Activated T-helper 2 cell treated with anti-CD3 and anti-CD28 coated beads, Interferon-gamma antibody, Interleukin-2, Interleukin-4, amounts not matched to agents 10 μg/mL and 5 μg/mL and 100 μg/mL, durations not matched to agents 14 hours and 24 hours and 36 hours (primary cell): ENCODE data around the gene ATP1B1. TPM values are rescaled to one million over a fixed set of nuclear protein-coding genes. Genes with fewer than 3 reads are reported as not detected.

ENCODE experiments used
- DNase-seq: peaks from one replicate; pipeline ENCODE4 v3.0.0; 2021; ENCODE audit warnings: low spot score
- H3K27ac Mint-ChIP-seq: one replicate; pipeline ENCODE4 v1.8.0; 2021; ENCODE audit warnings: mixed read lengths
- H3K27me3 Mint-ChIP-seq: one replicate; pipeline ENCODE4 v1.8.0; 2021; ENCODE audit warnings: low read depth, mixed read lengths
- H3K36me3 Mint-ChIP-seq: one replicate; pipeline ENCODE4 v1.8.0; 2021; ENCODE audit warnings: low read depth, mixed read lengths
- H3K4me1 Mint-ChIP-seq: one replicate; pipeline ENCODE4 v1.8.0; 2021; ENCODE audit warnings: low read depth, mixed read lengths
- H3K4me3 Mint-ChIP-seq: one replicate; pipeline ENCODE4 v1.8.0; 2021; ENCODE audit warnings: low read depth, mild to moderate bottlenecking, moderate library complexity, mixed read lengths
- H3K9me3 Mint-ChIP-seq: one replicate; pipeline ENCODE4 v1.8.0; 2021; ENCODE audit warnings: mixed read lengths
- intact Hi-C: fragments of 100-400 bp; cut with micrococcal nuclease; formaldehyde crosslinking; loops from one replicate; pipeline ENCODE4 v1.15.1; 2023
- total RNA-seq: library from RNA; stranded (reverse); gene quantifications from 2 replicates; pipeline ENCODE4 v1.2.3, GENCODE V29; 2022

Gene ATP1B1
- total RNA-seq, 1 donor from 2014 or later, result 13.5 TPM

DNA sequence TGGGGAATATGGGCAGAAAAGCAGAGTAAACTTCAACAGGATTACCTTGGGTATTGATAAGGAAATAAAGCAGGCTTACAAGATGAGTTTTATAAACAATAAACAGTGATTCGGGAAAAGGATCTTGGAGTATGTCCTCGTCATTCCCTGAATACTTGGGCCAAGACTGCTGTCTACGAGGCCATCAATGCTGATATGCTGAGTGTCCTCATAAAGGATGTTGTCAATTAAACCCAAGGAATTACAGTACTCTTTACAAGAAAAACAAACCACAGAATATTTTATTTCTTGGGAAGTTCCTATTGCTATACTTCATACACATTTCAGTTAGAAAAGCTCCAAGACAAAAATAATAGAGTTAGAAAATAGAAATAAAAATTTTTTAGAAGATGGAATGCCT lies 34.9 kb downstream of the ATP1B1 start:
- no peak overlapping the region for H3K27ac Mint-ChIP-seq
- no peaks in the 10 kb centered on the region for H3K9me3 Mint-ChIP-seq
- no peaks in the 10 kb centered on the region for H3K27me3 Mint-ChIP-seq
- intact Hi-C loops, result no loop called here
- H3K4me1 Mint-ChIP-seq, result peaks cover 12% of the 10 kb centered on the region
- H3K36me3 Mint-ChIP-seq, result peaks cover 7% of the 10 kb centered on the region
- no peak overlapping the region for H3K4me3 Mint-ChIP-seq
- DNase-seq, result no peak

GRCh38 chr1:169142129-169142528 lies 35.6 kb downstream of the ATP1B1 start:
- Mint-ChIP-seq H3K4me3 (no peak overlapping the region), H3K27me3 (no peaks in the 10 kb centered on the region), H3K27ac (no peak overlapping the region), H3K36me3 (peaks cover 6% of the 10 kb centered on the region), H3K9me3 (no peaks in the 10 kb centered on the region), H3K4me1 (peaks cover 11% of the 10 kb centered on the region)
- intact Hi-C loops, result no loop called here
- no peak for DNase-seq

DNA sequence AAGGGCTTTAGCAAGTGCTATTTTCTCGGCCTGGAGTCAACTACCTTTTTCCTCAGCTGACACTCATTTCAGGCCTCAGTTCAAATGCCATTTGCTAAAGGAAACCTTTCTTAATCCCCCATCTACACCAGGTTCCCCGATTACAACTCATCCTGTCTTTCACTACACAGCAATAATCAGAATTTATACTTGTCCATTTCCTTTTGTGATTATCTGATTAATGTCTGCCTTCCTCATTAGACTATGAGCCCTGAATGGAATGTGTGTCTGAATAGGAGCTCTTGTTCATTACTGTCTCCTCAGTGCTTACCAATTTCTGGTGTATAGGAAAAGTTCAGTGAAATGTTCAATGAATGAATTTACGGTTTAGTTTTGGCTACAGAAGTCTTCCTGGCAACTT lies 36.9 kb downstream of the ATP1B1 start:
- no peak overlapping the region for H3K27ac Mint-ChIP-seq
- no peaks in the 10 kb centered on the region for H3K9me3 Mint-ChIP-seq
- peaks cover 10% of the 10 kb centered on the region for H3K4me1 Mint-ChIP-seq
- no peak for DNase-seq
- H3K27me3 Mint-ChIP-seq, result no peaks in the 10 kb centered on the region
- peaks cover 2% of the 10 kb centered on the region for H3K36me3 Mint-ChIP-seq
- H3K4me3 Mint-ChIP-seq, result no peak overlapping the region
- intact Hi-C loops, result no loop called here

- Mint-ChIP-seq H3K27me3 (no peaks in the 10 kb centered on the region), H3K27ac (no peak overlapping the region), H3K9me3 (no peaks in the 10 kb centered on the region), H3K4me3 (no peak overlapping the region), H3K4me1 (peaks cover 6% of the 10 kb centered on the region), H3K36me3 (peaks cover 2% of the 10 kb centered on the region)
- intact Hi-C loops, result no loop called here
- DNase-seq, result no peak
Observed at GRCh38 chr1:169143984-169144383, 37.5 kb downstream of the ATP1B1 start.

GRCh38 chr1:169144941-169145626 lies 38.6 kb downstream of the ATP1B1 start:
- H3K27ac Mint-ChIP-seq, result no peak overlapping the region
- no peaks in the 10 kb centered on the region for H3K27me3 Mint-ChIP-seq

GRCh38 chr1:169146576-169147214 lies 40.2 kb downstream of the ATP1B1 start:
- intact Hi-C loops, result no loop called here
- Mint-ChIP-seq H3K9me3 (no peaks in the 10 kb centered on the region), H3K4me1 (no peaks in the 10 kb centered on the region), H3K27me3 (no peaks in the 10 kb centered on the region), H3K4me3 (no peak overlapping the region), H3K36me3 (peaks cover 2% of the 10 kb centered on the region), H3K27ac (no peak overlapping the region)
- no peak for DNase-seq

More at GRCh38 chr1:169144941-169145626, 38.6 kb downstream of the ATP1B1 start:
- intact Hi-C loops, result no loop called here
- Mint-ChIP-seq H3K4me3 (no peak overlapping the region), H3K36me3 (peaks cover 2% of the 10 kb centered on the region), H3K4me1 (no peaks in the 10 kb centered on the region), H3K9me3 (no peaks in the 10 kb centered on the region)
- no peak for DNase-seq

- no peaks in the 10 kb centered on the region for H3K9me3 Mint-ChIP-seq
- H3K27me3 Mint-ChIP-seq, result no peaks in the 10 kb centered on the region
- H3K4me1 Mint-ChIP-seq, result no peaks in the 10 kb centered on the region
- peaks cover 2% of the 10 kb centered on the region for H3K36me3 Mint-ChIP-seq
- no peak for DNase-seq
- intact Hi-C loops, result no loop called here
- no peak overlapping the region for H3K4me3 Mint-ChIP-seq
- H3K27ac Mint-ChIP-seq, result no peak overlapping the region
Observed at GRCh38 chr1:169148472-169149252, 42.2 kb downstream of the ATP1B1 start.

DNA sequence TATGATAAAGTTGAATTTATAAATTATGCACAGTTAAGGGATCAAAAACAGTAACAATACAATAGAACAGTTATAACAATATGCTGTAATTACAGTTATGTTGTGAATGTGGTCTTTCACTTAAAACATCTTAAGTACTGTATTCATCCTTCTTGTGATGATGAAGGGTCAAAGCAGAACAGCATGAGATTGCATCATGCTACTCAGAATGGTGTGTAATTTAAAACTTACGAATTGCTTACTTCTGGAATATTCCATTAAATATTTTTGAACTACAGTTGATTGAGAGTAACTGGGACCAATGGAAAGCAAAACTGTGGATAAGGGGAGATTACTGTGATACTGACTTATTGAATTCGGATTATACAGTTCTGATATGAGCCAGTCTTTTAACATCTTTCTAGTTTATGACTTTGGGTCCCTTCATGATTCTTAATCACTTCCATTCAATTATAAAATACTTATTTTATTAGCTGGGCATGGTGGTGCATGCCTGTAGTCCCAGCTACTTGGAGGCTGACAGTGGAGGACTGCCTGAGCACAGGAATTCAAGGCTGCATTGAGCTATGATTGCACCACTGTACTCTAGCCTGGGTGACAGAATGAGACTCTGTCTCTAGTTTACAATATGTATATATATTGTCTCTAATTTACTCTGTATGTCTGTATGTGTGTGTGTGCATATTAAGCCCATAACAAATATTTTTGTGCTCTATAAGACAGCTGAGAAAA lies 43.2 kb downstream of the ATP1B1 start:
- Mint-ChIP-seq H3K27ac (no peak overlapping the region), H3K4me3 (no peak overlapping the region), H3K36me3 (peaks cover 2% of the 10 kb centered on the region), H3K9me3 (no peaks in the 10 kb centered on the region), H3K4me1 (no peaks in the 10 kb centered on the region), H3K27me3 (no peaks in the 10 kb centered on the region)
- DNase-seq, result no peak
- intact Hi-C loops, result no loop called here

- intact Hi-C loops, result no loop called here
- H3K36me3 Mint-ChIP-seq, result peaks cover 2% of the 10 kb centered on the region
- no peak overlapping the region for H3K4me3 Mint-ChIP-seq
- no peaks in the 10 kb centered on the region for H3K9me3 Mint-ChIP-seq
- no peak overlapping the region for H3K27ac Mint-ChIP-seq
- DNase-seq, result no peak
- H3K4me1 Mint-ChIP-seq, result no peaks in the 10 kb centered on the region
- H3K27me3 Mint-ChIP-seq, result no peaks in the 10 kb centered on the region
Observed at GRCh38 chr1:169150641-169151337, 44.3 kb downstream of the ATP1B1 start.

DNA sequence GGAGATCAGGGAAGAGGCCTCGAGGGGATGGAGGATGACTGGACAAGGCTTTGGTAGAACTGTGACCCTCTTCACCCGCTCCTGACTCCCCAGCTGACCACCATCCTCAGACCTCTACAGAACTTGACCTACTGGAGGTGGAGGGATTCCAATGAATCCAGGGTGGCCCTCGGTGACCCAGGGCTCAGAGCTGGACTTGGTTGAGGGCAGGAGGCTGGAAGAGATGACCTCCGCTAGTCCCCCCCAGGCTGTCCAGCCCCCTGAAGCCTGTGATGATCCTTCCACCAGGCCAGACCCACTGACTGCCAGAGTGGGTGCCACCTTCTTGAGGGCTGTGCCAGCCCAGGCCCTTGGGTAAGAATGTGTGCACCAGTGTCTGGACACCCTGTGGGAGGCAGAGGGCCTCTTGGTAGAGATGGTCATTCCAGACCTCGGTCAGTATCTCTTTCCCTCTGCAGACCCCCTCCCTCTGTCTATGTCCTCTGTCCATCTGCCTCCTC lies 44.9 kb downstream of the ATP1B1 start:
- H3K4me3 Mint-ChIP-seq, result no peak overlapping the region
- no peaks in the 10 kb centered on the region for H3K4me1 Mint-ChIP-seq
- H3K36me3 Mint-ChIP-seq, result no peaks in the 10 kb centered on the region
- intact Hi-C loops, result no loop called here
- DNase-seq, result no peak
- H3K27me3 Mint-ChIP-seq, result no peaks in the 10 kb centered on the region
- no peak overlapping the region for H3K27ac Mint-ChIP-seq
- H3K9me3 Mint-ChIP-seq, result no peaks in the 10 kb centered on the region

GRCh38 chr1:169155675-169156074 lies 49.2 kb downstream of the ATP1B1 start:
- H3K27me3 Mint-ChIP-seq, result no peaks in the 10 kb centered on the region
- no peaks in the 10 kb centered on the region for H3K4me1 Mint-ChIP-seq
- no peak overlapping the region for H3K27ac Mint-ChIP-seq
- H3K36me3 Mint-ChIP-seq, result no peaks in the 10 kb centered on the region
- no peaks in the 10 kb centered on the region for H3K9me3 Mint-ChIP-seq
- intact Hi-C loops, result no loop called here
- no peak for DNase-seq
- no peak overlapping the region for H3K4me3 Mint-ChIP-seq

GRCh38 chr1:169156580-169156979 lies 50.1 kb downstream of the ATP1B1 start:
- DNase-seq, result no peak
- intact Hi-C loops, result no loop called here
- Mint-ChIP-seq H3K4me1 (no peaks in the 10 kb centered on the region), H3K27ac (no peak overlapping the region), H3K9me3 (no peaks in the 10 kb centered on the region), H3K27me3 (no peaks in the 10 kb centered on the region), H3K36me3 (no peaks in the 10 kb centered on the region), H3K4me3 (no peak overlapping the region)
